IMR-90 (cell line): ENCODE results near the gene PFKFB2.

ENCODE experiments used
- BHLHE40 ChIP-seq: fragments of 150-350 bp; IDR thresholded peaks from 2 replicates; pipeline ENCODE4 v1.6.1; 2016; ENCODE audit warnings: mild to moderate bottlenecking, low read depth, low read length
- CHD1 ChIP-seq: IDR thresholded peaks from 2 replicates; pipeline ENCODE4 v1.6.1; 2012; ENCODE audit warnings: low read depth, low read length, improper control_type of control experiment
- FOS ChIP-seq: fragments of 150-350 bp; IDR thresholded peaks from 2 replicates; pipeline ENCODE4 v1.6.1; 2016; ENCODE audit warnings: low read depth, low read length
- POLR2A ChIP-seq: IDR thresholded peaks from 2 replicates; pipeline ENCODE4 v1.6.1; 2012; ENCODE audit warnings: mild to moderate bottlenecking, low read depth, low read length
- TF ChIP-seq, protein P1 (sequence below): conservative IDR thresholded peaks from 2 replicates; pipeline ENCODE4 v1.5.1; 2012; ENCODE audit warnings: mild to moderate bottlenecking, low read depth, low read length, improper control_type of control experiment
- TF ChIP-seq, protein P2 (sequence below): fragments of 150-350 bp; IDR thresholded peaks from 2 replicates; pipeline ENCODE4 v1.6.1; 2017; ENCODE audit warnings: mild to moderate bottlenecking, antibody characterized with exemption, low read length, low read depth

DNA sequence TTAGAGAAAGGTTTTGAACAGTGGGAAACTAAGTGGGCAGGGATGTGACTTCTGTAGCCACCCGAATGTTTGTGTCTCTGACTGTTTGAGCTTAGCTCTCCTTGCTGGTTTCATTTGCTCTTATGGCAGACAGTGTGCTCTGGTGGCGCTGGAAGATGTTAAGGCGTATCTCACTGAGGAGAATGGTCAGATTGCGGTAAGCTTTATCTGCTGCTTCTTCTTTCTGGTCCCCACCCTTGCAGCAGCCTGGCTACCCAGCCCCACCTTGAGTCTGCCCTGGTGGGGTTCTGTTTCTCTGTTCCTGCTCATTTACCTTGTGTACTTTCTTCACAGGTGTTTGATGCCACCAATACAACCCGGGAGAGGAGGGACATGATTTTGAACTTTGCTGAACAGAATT lies 9.9 kb downstream of the PFKFB2 start:
- TF ChIP-seq CHD1, result no peak
- TF ChIP-seq, protein P1, sequence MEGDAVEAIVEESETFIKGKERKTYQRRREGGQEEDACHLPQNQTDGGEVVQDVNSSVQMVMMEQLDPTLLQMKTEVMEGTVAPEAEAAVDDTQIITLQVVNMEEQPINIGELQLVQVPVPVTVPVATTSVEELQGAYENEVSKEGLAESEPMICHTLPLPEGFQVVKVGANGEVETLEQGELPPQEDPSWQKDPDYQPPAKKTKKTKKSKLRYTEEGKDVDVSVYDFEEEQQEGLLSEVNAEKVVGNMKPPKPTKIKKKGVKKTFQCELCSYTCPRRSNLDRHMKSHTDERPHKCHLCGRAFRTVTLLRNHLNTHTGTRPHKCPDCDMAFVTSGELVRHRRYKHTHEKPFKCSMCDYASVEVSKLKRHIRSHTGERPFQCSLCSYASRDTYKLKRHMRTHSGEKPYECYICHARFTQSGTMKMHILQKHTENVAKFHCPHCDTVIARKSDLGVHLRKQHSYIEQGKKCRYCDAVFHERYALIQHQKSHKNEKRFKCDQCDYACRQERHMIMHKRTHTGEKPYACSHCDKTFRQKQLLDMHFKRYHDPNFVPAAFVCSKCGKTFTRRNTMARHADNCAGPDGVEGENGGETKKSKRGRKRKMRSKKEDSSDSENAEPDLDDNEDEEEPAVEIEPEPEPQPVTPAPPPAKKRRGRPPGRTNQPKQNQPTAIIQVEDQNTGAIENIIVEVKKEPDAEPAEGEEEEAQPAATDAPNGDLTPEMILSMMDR, result no peak
- no peak for TF ChIP-seq POLR2A
- no peak for TF ChIP-seq BHLHE40
- no peak for TF ChIP-seq FOS
- TF ChIP-seq, protein P2, sequence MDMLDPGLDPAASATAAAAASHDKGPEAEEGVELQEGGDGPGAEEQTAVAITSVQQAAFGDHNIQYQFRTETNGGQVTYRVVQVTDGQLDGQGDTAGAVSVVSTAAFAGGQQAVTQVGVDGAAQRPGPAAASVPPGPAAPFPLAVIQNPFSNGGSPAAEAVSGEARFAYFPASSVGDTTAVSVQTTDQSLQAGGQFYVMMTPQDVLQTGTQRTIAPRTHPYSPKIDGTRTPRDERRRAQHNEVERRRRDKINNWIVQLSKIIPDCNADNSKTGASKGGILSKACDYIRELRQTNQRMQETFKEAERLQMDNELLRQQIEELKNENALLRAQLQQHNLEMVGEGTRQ, result no peak
